ENCODE results near the gene SOD1.
"Not testable (repeated sequence)": the region's sequence is repeated elsewhere in the genome, so short reads cannot be mapped to it uniquely, and the experiment has no call there.

SOD1 gene

DNA sequence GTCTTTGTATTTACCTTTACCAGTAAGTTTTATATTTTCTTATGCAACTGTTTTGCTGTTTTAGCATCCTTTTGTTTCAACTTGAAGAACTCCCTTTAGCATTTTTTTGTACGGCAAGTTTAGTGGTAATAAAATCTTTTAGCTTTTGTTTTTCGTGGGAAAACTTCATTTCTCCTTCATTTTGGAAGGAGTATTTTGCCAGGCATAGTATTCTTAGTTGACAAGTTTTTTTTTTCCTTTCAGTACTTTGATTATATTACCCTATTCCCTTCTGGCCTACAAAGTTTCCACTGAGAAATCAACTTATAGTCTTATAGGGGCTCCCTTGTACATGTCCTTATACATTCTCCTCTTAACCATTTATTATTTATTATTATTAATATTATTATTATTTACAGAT lies 22.6 kb upstream of the SOD1 start:
- TF ChIP-seq, protein P1, sequence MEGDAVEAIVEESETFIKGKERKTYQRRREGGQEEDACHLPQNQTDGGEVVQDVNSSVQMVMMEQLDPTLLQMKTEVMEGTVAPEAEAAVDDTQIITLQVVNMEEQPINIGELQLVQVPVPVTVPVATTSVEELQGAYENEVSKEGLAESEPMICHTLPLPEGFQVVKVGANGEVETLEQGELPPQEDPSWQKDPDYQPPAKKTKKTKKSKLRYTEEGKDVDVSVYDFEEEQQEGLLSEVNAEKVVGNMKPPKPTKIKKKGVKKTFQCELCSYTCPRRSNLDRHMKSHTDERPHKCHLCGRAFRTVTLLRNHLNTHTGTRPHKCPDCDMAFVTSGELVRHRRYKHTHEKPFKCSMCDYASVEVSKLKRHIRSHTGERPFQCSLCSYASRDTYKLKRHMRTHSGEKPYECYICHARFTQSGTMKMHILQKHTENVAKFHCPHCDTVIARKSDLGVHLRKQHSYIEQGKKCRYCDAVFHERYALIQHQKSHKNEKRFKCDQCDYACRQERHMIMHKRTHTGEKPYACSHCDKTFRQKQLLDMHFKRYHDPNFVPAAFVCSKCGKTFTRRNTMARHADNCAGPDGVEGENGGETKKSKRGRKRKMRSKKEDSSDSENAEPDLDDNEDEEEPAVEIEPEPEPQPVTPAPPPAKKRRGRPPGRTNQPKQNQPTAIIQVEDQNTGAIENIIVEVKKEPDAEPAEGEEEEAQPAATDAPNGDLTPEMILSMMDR (conservative IDR thresholded peaks at IDR 0.05; ENCODE audit: low read depth, low read length): no peak
- DNase-seq (ENCODE audit: low read depth): no peak
- H3K4me3 ChIP-seq (ENCODE audit: low read length): no peak overlapping the region

DNA sequence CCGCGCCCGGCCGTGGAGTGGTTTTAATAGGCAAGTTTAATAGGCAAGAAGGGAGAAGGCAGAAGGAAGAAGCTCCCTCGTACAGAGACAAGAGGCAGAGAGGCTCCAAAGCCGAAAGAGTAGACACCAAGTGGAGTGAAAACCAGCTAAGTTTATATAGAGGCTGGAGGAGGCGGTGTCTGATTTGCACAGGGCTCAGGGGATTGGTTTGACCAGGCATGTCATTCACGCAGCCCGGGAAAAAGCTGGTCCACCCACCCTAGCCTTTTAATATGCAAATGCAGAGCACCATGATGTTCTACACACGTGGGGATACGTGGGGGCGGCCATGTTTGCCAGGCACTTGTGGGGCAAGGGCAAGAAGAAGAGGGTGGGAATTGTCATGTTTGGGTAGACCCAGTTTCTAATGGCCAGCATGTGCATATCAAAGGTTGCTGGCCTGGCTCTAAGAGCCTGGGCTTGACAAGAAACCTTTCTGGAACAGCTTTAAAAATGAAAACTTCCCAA lies 18.0 kb upstream of the SOD1 start:
- H3K4me3 ChIP-seq (ENCODE audit: low read length): no peak overlapping the region
- DNase-seq (ENCODE audit: low read depth): no peak
- TF ChIP-seq, protein P1 (conservative IDR thresholded peaks at IDR 0.05; ENCODE audit: low read depth, low read length): no peak

DNA sequence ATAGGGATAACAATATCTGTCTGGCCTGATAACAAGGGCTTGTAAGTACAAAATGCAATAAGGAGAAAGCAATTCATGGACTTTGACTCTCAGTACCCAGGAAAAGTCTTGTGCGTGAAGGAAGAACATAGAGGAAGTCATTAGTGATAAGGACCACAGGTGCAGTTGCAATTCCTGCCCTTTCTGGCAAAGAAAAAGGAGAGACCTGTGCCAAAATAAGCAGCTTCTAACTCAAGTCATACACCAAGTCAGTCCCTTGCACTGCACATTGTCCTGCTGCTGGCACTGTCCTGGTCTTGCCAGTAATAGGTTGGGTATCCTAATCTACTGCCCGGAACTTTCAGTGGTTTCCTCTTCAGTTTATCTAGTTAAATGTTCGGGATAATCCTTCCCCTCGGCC lies 14.8 kb upstream of the SOD1 start:
- H3K4me3 ChIP-seq (ENCODE audit: low read length): no peak overlapping the region
- TF ChIP-seq, protein P1 (conservative IDR thresholded peaks at IDR 0.05; ENCODE audit: low read depth, low read length): no peak
- DNase-seq (ENCODE audit: low read depth): no peak

DNA sequence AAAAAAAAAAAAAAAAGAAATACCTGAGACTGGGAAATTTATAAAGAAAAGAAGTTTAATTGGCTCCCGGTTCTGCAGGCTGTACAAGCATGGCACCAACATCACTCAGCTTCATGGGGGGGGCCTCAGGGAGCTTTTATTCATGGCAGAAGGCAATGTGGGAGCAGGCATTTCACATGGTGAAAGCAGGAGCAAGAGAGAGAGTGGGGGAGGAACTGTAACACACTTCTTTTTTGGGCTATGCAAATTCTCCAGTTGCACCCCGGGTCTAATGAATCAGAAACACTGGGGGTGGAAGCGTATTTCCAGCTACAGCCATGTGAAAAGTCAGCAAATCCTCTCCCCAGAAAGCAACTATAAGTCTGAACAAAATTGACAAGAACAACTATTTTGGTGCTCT lies 11.8 kb upstream of the SOD1 start:
- TF ChIP-seq, protein P1 (conservative IDR thresholded peaks at IDR 0.05; ENCODE audit: low read depth, low read length): no peak
- H3K4me3 ChIP-seq (ENCODE audit: low read length): no peak overlapping the region
- no peak for DNase-seq (ENCODE audit: low read depth)

DNA sequence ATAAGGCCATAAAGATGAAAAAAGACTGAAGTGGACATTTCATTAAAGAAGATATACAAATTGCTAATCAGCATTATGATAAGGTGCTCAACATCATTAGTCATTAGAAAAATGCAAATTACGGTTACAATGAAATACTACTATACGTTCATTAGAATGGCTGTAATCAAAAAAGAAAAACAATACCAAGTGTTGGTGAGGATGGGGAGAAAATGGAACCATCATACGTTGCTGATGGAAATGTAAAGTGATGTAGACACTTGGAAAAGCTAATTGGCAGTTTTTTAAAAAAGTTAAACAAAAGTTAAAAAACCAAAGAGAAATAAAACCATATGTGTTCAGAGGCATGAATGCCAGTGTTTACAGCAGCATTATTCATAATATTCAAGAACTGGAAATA lies 8.6 kb upstream of the SOD1 start:
- TF ChIP-seq, protein P1 (conservative IDR thresholded peaks at IDR 0.05; ENCODE audit: low read depth, low read length): no peak
- no peak for DNase-seq (ENCODE audit: low read depth)
- no peak overlapping the region for H3K4me3 ChIP-seq (ENCODE audit: low read length)

DNA sequence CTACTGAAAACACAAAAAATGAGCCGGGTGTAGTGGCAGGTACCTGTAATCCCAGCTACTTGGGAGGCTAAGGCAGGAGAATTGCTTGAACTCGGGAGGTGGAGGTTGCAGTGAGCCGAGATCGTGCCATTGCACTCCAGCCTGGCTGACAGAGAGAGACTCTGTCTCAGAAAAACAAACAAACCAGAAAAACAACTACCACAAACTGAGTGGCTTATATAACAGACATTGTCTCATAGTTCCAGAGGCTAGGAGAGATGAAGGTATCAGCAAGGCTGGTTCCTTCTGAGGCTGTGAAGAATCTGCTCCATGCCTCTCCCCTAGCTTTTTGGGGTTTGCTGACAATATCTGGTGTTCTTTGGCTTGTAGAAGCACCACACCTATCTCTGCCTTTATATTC lies 8.0 kb upstream of the SOD1 start:
- H3K4me3 ChIP-seq (ENCODE audit: low read length); DNase-seq (ENCODE audit: low read depth): not testable (repeated sequence)

DNA sequence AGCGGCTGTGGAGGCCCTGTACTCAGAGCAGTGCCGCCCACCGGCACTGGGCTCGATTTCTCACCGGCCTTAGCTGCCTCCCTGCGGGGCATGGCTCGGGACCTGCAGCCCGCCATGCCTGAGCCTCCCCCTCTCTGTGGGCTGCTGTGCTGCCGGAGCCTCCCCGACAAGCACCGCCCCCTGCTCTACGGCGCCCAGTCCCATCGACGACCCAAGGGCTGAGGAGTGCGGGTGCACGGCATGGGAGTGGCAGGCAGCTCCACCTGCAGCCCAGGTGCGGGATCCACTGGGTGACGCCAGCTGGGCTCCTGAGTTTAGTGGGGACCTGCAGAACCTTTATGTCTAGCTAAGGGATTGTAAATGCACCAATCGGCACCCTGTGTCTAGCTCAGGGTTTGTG lies 5.2 kb upstream of the SOD1 start:
- TF ChIP-seq, protein P1 (conservative IDR thresholded peaks at IDR 0.05; ENCODE audit: low read depth, low read length): no peak
- no peak for DNase-seq (ENCODE audit: low read depth)
- no peak overlapping the region for H3K4me3 ChIP-seq (ENCODE audit: low read length)

DNA sequence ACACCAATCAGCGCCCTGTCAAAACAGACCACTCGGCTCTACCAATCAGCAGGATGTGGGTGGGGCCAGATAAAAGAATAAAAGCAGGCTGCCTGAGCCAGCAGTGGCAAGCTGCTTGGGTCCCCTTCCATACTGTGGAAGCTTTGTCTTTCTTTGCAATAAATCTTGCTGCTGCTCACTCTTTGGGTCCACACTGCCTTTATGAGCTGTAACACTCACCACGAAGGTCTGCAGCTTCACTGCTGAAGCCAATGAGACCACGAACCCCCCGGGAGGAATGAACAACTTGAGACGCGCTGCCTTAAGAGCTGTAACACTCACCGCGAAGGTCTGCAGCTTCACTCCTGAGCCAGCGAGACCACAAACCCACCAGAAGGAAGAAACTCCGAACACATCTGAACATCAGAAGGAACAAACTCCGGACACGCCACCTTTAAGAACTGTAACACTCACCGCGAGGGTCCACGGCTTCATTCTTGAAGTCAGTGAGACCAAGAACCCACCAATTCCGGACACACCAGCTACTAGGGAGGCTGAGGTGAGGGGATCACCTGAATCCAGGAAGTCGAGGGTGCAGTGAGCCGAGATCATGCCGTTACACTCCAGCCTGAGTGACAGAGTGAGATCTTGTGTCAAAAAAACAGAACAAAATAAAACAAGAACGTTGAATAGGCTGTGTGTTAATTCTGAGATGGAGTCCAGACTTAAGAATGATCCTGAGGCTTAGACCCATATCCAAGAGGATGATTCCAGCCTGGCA lies 4.5 kb upstream of the SOD1 start:
- not testable (repeated sequence) for DNase-seq (ENCODE audit: low read depth); H3K4me3 ChIP-seq (ENCODE audit: low read length)
